ENCODE data around the gene TENT4A. TPM values are rescaled to one million over a fixed set of nuclear protein-coding genes. Genes with fewer than 3 reads are reported as not detected.

Gene TENT4A
- total and polyA plus RNA-seq, 2 of the 13 experiments (the other 11 are each of a cell fraction or from before 2014, with no cell fraction given), result 6.3 to 13.3 TPM

GRCh38 chr5:6749026-6749716 is 35.9 kb downstream of the TENT4A start:
- in situ Hi-C loops (cut with HindIII; ENCODE audit: extremely low pct_ligation_motif_present, low pct_unique_long_range_greater_than_20kb) (loop anchor here (25.0 kb wide), 1 partner anchor 362 kb away; the partner anchor contains the start of gene MED10), intact Hi-C loops (cut with micrococcal nuclease; ENCODE audit: unreplicated experiment) (loop anchor here (10.0 kb wide), 1 partner anchor 454 kb away; no protein-coding TSS in a partner anchor)
- Histone ChIP-seq H3K9me3 (ENCODE audit: low read length) (no peaks in the 10 kb centered on the region), H3K27me3 (ENCODE audit: control insufficient read depth in 1 of 2, insufficient read depth in 2 of 2, low read length in 2 of 2) (no peaks in the 10 kb centered on the region), H3K79me2 (ENCODE audit: insufficient read depth, low read length) (peaks cover 12% of the 10 kb centered on the region), H3K4me1 (ENCODE audit: insufficient read depth, low read length) (no peaks in the 10 kb centered on the region), H3K4me3 (replicated peaks in 1 of 3; ENCODE audit: insufficient read depth in 1 of 3, low read depth in 2 of 3, low read length in 3 of 3) (no peak overlapping the region), H3K4me2 (ENCODE audit: low read depth, low read length) (no peak overlapping the region), H2AFZ (ENCODE audit: low read length) (no peak overlapping the region), H4K20me1 (ENCODE audit: insufficient read depth, low read length) (peaks cover 6% of the 10 kb centered on the region), H3K9ac (ENCODE audit: insufficient read depth, low read depth, low read length) (no peak overlapping the region), H3K27ac (ENCODE audit: extremely low read length, insufficient read depth, low read length) (no peak overlapping the region), H3K36me3 (replicated peaks in 1 of 2; ENCODE audit: control insufficient read depth in 1 of 2, insufficient read depth in 2 of 2, low read length in 2 of 2) (peaks cover 38 to 80% of the 10 kb centered on the region in 2 experiments)
- 98% methylated on average over 18 of the region's 22 CpGs for WGBS (ENCODE audit: low lambda C conversion rate)
- no peak for FAIRE-seq
- ChIA-PET POLR2A (no interaction called here), CTCF (ENCODE audit: low intra/inter-chr PET ratio, low total read pairs) (no interaction called here)
- no TSS peak for BruUV-seq (replicated peaks)
- ATAC-seq, result no peak
- no peak for TF ChIP-seq ZSCAN29 (CRISPR knock-in tag; conservative IDR thresholded peaks at IDR 0.05)
- TF ChIP-seq, protein P1, sequence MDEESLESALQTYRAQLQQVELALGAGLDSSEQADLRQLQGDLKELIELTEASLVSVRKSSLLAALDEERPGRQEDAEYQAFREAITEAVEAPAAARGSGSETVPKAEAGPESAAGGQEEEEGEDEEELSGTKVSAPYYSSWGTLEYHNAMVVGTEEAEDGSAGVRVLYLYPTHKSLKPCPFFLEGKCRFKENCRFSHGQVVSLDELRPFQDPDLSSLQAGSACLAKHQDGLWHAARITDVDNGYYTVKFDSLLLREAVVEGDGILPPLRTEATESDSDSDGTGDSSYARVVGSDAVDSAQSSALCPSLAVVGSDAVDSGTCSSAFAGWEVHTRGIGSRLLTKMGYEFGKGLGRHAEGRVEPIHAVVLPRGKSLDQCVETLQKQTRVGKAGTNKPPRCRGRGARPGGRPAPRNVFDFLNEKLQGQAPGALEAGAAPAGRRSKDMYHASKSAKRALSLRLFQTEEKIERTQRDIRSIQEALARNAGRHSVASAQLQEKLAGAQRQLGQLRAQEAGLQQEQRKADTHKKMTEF (CRISPR knock-in tag; IDR thresholded peaks at IDR 0.05), result no peak
- no peak for TF ChIP-seq TCF7 (IDR thresholded peaks at IDR 0.05; ENCODE audit: low read depth)
- no peak for TF ChIP-seq BCL6 (CRISPR knock-in tag; IDR thresholded peaks at IDR 0.05)
- no peak for TF ChIP-seq PCBP1 (IDR thresholded peaks at IDR 0.05; ENCODE audit: borderline replicate concordance, low read depth, low read length)
- TF ChIP-seq MTA3 (CRISPR knock-in tag; IDR thresholded peaks at IDR 0.05), result no peak
- TF ChIP-seq KDM5B (CRISPR knock-in tag; IDR thresholded peaks at IDR 0.05; ENCODE audit: borderline replicate concordance), result no peak
- no peak for DNase-seq (ENCODE audit: low spot score)

All from HepG2 (cell line).